VCaP (cell line): ENCODE measurements around the gene ANTXR2.

Experiments
- H3K27ac ChIP-seq: fragments of 450-650 bp; 2 replicates; pipeline ENCODE4 v1.5.1; 2017
- TF ChIP-seq, protein P1 (sequence below): fragments of 450-650 bp; conservative IDR thresholded peaks from 2 replicates; pipeline ENCODE4 v1.5.1; 2017; ENCODE audit warnings: mild to moderate bottlenecking, moderate library complexity

The ANTXR2 gene

DNA sequence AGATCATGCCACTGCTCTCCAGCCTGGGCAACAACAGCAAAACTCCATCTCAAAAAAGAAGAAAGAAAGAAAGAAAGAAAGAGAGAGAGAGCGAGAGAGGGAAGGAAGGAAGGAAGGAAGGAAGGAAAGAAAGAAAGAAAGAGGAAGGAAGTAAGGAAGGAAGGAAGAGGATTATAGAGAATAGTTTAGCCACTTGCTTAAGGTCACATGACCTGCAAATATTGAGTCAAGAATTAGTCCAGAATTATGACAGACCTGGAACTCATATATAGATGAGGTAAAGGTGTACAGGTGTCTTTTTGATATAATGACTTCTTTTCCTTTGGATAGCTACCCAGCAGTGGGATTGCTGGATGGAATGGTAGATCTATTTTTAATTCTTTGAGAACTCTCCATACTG is 25.6 kb upstream of the ANTXR2 start:
- H3K27ac ChIP-seq: no peak overlapping the region
- TF ChIP-seq, protein P1, sequence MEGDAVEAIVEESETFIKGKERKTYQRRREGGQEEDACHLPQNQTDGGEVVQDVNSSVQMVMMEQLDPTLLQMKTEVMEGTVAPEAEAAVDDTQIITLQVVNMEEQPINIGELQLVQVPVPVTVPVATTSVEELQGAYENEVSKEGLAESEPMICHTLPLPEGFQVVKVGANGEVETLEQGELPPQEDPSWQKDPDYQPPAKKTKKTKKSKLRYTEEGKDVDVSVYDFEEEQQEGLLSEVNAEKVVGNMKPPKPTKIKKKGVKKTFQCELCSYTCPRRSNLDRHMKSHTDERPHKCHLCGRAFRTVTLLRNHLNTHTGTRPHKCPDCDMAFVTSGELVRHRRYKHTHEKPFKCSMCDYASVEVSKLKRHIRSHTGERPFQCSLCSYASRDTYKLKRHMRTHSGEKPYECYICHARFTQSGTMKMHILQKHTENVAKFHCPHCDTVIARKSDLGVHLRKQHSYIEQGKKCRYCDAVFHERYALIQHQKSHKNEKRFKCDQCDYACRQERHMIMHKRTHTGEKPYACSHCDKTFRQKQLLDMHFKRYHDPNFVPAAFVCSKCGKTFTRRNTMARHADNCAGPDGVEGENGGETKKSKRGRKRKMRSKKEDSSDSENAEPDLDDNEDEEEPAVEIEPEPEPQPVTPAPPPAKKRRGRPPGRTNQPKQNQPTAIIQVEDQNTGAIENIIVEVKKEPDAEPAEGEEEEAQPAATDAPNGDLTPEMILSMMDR: no peak

DNA sequence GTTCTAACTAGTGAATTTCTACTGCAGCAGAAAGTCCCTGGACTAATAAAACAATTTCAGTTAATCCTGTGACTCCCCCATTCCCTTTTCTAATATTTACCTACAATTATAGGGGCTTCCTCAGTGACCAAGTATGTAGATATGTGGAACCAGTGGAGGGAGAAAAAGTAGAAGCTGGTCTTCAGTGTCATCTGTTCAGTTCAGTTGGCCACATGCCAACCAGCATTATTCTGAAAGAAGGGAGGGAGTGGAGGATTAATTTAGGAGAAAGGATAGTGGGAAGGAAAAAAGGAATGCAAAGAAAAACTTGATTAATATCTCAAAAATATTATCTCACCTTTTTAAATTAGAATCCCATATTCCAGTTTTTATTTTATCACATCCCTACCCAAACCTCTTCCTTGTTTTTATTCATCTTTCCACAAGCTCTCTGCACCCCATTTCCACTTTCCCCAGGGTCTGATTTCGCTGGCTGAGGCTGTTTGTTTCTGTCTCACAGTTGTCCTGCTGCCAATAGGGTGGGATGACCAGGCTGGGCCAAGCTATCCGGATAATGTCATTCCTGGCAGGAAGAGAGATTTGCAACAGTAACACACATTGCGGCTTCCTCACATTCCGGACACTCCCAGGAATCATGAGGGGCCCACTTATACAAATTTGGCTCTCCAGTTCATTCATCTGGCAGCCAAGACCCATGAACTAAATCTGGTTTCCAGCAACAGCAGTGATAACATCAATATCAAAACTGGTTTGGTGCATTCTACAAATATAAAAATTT is 24.6 kb upstream of the ANTXR2 start:
- TF ChIP-seq, protein P1: no peak
- H3K27ac ChIP-seq: no peak overlapping the region

DNA sequence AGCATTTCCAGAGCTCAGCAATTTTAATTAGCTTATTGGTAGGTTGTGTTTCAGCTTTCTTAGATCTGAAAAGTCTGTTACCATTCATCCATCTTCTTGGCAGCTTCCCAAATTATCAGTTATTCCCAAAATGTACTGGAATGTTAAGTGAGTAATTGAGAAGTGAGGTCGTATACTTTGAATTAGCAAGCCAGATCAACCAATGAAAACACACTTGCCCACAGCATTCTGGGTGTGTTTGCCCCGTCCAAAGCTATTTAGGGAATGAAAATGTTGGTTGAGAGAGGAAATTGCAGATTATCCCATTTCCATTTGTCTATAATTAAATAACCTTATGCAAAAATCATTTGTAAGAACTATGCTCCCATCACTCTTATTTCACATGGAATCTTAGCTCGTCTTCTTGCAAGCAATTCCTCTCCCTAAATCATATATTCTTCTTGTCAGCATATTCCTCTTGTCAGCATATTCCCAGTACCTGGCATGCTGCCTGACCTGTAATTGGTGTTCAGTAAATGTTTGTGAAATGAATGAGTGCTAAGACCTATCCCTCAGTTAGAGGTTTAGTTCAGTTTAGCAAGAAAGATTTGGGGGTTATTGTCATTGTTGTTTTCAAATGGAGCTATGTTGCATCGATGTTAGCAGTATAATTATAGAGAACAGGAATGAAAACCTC is 23.3 kb upstream of the ANTXR2 start:
- no peak overlapping the region for H3K27ac ChIP-seq
- TF ChIP-seq, protein P1: no peak

DNA sequence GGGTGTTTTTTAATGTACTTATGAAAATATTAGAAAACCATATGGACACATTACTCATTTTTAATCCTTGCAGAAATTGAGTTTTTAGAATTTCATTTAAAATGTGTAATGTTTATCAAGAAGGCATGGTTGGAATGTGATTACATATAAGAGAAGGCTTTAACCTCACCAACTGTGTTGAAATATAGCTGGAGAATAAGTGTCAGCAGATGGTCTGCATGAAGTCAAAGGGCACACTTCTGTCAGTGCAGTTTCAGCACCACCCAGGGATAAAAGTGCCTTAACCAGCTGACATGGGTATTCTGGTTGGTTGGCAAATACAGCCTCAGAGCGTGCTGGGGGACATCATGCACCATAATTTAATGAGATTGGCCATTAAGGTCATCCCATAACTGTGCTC is 21.2 kb upstream of the ANTXR2 start:
- H3K27ac ChIP-seq: no peak overlapping the region
- TF ChIP-seq, protein P1: no peak

DNA sequence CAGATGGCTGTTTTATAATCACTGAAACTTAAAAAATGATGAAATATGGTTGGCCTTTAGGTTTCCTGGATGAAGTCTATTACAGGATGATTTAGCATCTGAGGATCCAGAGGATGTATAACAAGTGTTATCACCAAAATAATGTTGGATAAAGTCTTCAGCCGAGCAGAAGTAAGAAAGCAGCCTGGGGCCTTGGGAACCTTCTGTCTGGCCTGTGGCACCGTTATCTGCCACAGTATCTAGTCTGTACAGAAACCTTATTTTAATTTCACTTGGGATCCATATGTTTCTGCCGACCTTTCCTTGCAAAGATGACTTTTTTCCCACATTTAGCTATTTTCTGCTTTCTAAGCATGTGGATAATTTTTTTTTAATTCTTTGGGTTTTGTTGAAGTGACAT is 20.5 kb upstream of the ANTXR2 start:
- H3K27ac ChIP-seq: no peak overlapping the region
- TF ChIP-seq, protein P1: no peak

DNA sequence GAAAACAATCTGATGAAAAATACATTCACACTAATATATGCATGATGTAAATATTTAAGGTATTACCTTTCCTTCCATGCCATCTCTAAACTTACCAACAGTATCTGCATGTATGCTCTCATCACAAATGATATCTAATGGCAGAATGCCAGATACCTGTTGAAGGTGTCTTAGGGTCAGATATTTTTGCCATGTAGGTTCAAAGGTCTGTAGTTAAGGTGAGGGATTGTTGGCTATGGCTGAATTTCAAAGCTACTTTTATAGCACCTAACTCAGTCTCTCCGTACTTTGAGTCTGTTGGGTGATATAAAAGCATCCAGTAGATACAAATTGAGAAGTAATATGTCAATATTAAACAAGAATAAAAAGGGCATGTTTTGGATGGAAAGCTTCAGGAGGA is 19.8 kb upstream of the ANTXR2 start:
- no peak overlapping the region for H3K27ac ChIP-seq
- TF ChIP-seq, protein P1: no peak

DNA sequence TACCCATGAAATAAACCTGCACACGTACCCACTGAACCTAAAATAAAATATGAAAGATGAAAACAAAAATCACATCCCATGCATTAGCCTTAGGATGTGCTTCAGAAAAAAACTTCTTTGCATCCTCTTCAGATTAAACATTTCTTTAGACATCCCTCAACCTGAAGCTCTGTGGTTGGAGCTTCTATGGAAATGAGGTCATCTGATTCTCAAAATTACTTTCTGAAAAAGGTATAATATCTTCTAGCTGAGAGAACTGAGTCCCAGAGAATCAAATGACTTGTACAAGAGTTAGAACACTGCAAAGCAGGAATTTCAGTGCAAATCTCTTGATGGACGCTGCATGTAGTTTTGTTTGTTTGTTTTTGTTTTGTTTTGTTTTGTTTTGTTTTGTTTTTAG is 19.1 kb upstream of the ANTXR2 start:
- TF ChIP-seq, protein P1: no peak
- H3K27ac ChIP-seq: no peak overlapping the region
